ENCODE results near the gene PLEKHO2. TPM values are rescaled to one million over a fixed set of nuclear protein-coding genes. Genes with fewer than 3 reads are reported as not detected.
A peak's percentile ranks its signal among the peaks of the same experiment; 100 is the strongest.

The PLEKHO2 gene
- total and polyA plus RNA-seq, 5 donors from 2014 or later: 15.6 to 33.4 (median 27.9) TPM

- Histone ChIP-seq H3K27me3 (ENCODE audit: control insufficient read depth, insufficient read depth, low read length) (no peaks in the 10 kb centered on the region), H3K9me3 (ENCODE audit: control insufficient read depth in 2 of 2, low read length in 2 of 2) (no peaks in the 10 kb centered on the region), H3K27ac (ENCODE audit: insufficient read depth, low read length, poor library complexity, severe bottlenecking) (no peak overlapping the region), H3K4me1 (ENCODE audit: control insufficient read depth, insufficient read depth, low read length, poor library complexity, severe bottlenecking) (peaks cover 13% of the 10 kb centered on the region), H3K4me3 (ENCODE audit: low read depth, low read length) (no peak overlapping the region), H3K36me3 (ENCODE audit: control insufficient read depth, insufficient read depth, low read length) (peaks cover 88% of the 10 kb centered on the region)
- H3K36me3 Mint-ChIP-seq: peaks cover 7% of the 10 kb centered on the region
- H3K27ac Mint-ChIP-seq: peak overlapping the region in 1 of 3 donors; percentile 69
- no peak overlapping the region for H3K4me3 Mint-ChIP-seq
- peaks cover under 1 to 35% (median 20%) of the 10 kb centered on the region in 4 donors for H3K4me1 Mint-ChIP-seq
- H3K9me3 Mint-ChIP-seq: no peaks in the 10 kb centered on the region
- DNase-seq (no peak), ATAC-seq (ENCODE audit: low read depth in 2 of 2) (no peak)
- H3K27me3 Mint-ChIP-seq: no peaks in the 10 kb centered on the region
These were observed 19.6 kb downstream of the PLEKHO2 start for GRCh38 chr15:64861331-64861730.

- Histone ChIP-seq H3K36me3 (ENCODE audit: control insufficient read depth, insufficient read depth, low read length) (peaks cover 89% of the 10 kb centered on the region), H3K4me3 (ENCODE audit: low read depth, low read length) (no peak overlapping the region), H3K27me3 (ENCODE audit: control insufficient read depth, insufficient read depth, low read length) (no peaks in the 10 kb centered on the region), H3K9me3 (ENCODE audit: control insufficient read depth in 2 of 2, low read length in 2 of 2) (no peaks in the 10 kb centered on the region), H3K27ac (ENCODE audit: insufficient read depth, low read length, poor library complexity, severe bottlenecking) (no peak overlapping the region), H3K4me1 (ENCODE audit: control insufficient read depth, insufficient read depth, low read length, poor library complexity, severe bottlenecking) (peaks cover 7% of the 10 kb centered on the region)
- Mint-ChIP-seq H3K27me3 (no peaks in the 10 kb centered on the region), H3K9me3 (no peaks in the 10 kb centered on the region), H3K27ac (peak overlapping the region in 2 of 3 donors; percentile 61 to 79), H3K36me3 (peaks cover 12% of the 10 kb centered on the region), H3K4me1 (peaks cover 0 to 31% (median 15%) of the 10 kb centered on the region in 4 donors), H3K4me3 (no peak overlapping the region)
- DNase-seq: no peak
- no peak for ATAC-seq (ENCODE audit: low read depth in 2 of 2)
These were observed 20.2 kb downstream of the PLEKHO2 start for GRCh38 chr15:64861960-64862359.

GRCh38 chr15:64862408-64862807, 20.7 kb downstream of the PLEKHO2 start:
- Mint-ChIP-seq H3K4me3 (no peak overlapping the region), H3K4me1 (peaks cover 0 to 26% (median 11%) of the 10 kb centered on the region in 4 donors), H3K27me3 (no peaks in the 10 kb centered on the region), H3K9me3 (no peaks in the 10 kb centered on the region), H3K36me3 (peaks cover 12% of the 10 kb centered on the region), H3K27ac (peak overlapping the region in 1 of 3 donors; percentile 79)
- Histone ChIP-seq H3K4me1 (ENCODE audit: control insufficient read depth, insufficient read depth, low read length, poor library complexity, severe bottlenecking) (peaks cover 6% of the 10 kb centered on the region), H3K27ac (ENCODE audit: insufficient read depth, low read length, poor library complexity, severe bottlenecking) (no peak overlapping the region), H3K36me3 (ENCODE audit: control insufficient read depth, insufficient read depth, low read length) (peaks cover 84% of the 10 kb centered on the region), H3K4me3 (ENCODE audit: low read depth, low read length) (no peak overlapping the region), H3K9me3 (ENCODE audit: control insufficient read depth in 2 of 2, low read length in 2 of 2) (no peaks in the 10 kb centered on the region), H3K27me3 (ENCODE audit: control insufficient read depth, insufficient read depth, low read length) (no peaks in the 10 kb centered on the region)
- DNase-seq (no peak), ATAC-seq (ENCODE audit: low read depth in 2 of 2) (no peak)

- Histone ChIP-seq H3K36me3 (ENCODE audit: control insufficient read depth, insufficient read depth, low read length) (peaks cover 69% of the 10 kb centered on the region), H3K27me3 (ENCODE audit: control insufficient read depth, insufficient read depth, low read length) (no peaks in the 10 kb centered on the region), H3K9me3 (ENCODE audit: control insufficient read depth in 2 of 2, low read length in 2 of 2) (no peaks in the 10 kb centered on the region), H3K4me3 (ENCODE audit: low read depth, low read length) (no peak overlapping the region), H3K4me1 (ENCODE audit: control insufficient read depth, insufficient read depth, low read length, poor library complexity, severe bottlenecking) (no peaks in the 10 kb centered on the region), H3K27ac (ENCODE audit: insufficient read depth, low read length, poor library complexity, severe bottlenecking) (no peak overlapping the region)
- peaks cover 0 to 12% (median 2%) of the 10 kb centered on the region in 4 donors for H3K4me1 Mint-ChIP-seq
- H3K36me3 Mint-ChIP-seq: peaks cover 12% of the 10 kb centered on the region
- H3K4me3 Mint-ChIP-seq: no peak overlapping the region
- no peak for ATAC-seq (ENCODE audit: low read depth in 2 of 2)
- DNase-seq: no peak
- no peaks in the 10 kb centered on the region for H3K9me3 Mint-ChIP-seq
- no peaks in the 10 kb centered on the region for H3K27me3 Mint-ChIP-seq
- H3K27ac Mint-ChIP-seq: no peak overlapping the region
These were observed 22.4 kb downstream of the PLEKHO2 start for GRCh38 chr15:64864068-64864467.

- no peak overlapping the region for H3K4me3 ChIP-seq (ENCODE audit: low read depth, low read length)
- peaks cover 20% of the 10 kb centered on the region for H3K36me3 Mint-ChIP-seq
- peaks cover 57% of the 10 kb centered on the region for H3K36me3 ChIP-seq (ENCODE audit: control insufficient read depth, insufficient read depth, low read length)
- no peak overlapping the region for H3K27ac ChIP-seq (ENCODE audit: insufficient read depth, low read length, poor library complexity, severe bottlenecking)
- no peaks in the 10 kb centered on the region for H3K9me3 ChIP-seq (ENCODE audit: control insufficient read depth in 2 of 2, low read length in 2 of 2)
- H3K27ac Mint-ChIP-seq: no peak overlapping the region
- H3K9me3 Mint-ChIP-seq: no peaks in the 10 kb centered on the region
- no peak overlapping the region for H3K4me3 Mint-ChIP-seq
- no peaks in the 10 kb centered on the region for H3K4me1 ChIP-seq (ENCODE audit: control insufficient read depth, insufficient read depth, low read length, poor library complexity, severe bottlenecking)
- H3K27me3 Mint-ChIP-seq: no peaks in the 10 kb centered on the region
- DNase-seq (no peak), ATAC-seq (ENCODE audit: low read depth in 2 of 2) (no peak)
- no peaks in the 10 kb centered on the region for H3K27me3 ChIP-seq (ENCODE audit: control insufficient read depth, insufficient read depth, low read length)
- H3K4me1 Mint-ChIP-seq: peaks cover 0 to 15% (median 7%) of the 10 kb centered on the region in 4 donors
These were observed 23.6 kb downstream of the PLEKHO2 start for GRCh38 chr15:64865126-64865997.

GRCh38 chr15:64865998-64866520, 24.3 kb downstream of the PLEKHO2 start:
- Histone ChIP-seq H3K36me3 (ENCODE audit: control insufficient read depth, insufficient read depth, low read length) (peaks cover 50% of the 10 kb centered on the region), H3K9me3 (ENCODE audit: control insufficient read depth in 2 of 2, low read length in 2 of 2) (no peaks in the 10 kb centered on the region)

GRCh38 chr15:64869501-64869900, 27.8 kb downstream of the PLEKHO2 start:
- Mint-ChIP-seq H3K4me1 (peaks cover 0 to 14% (median 8%) of the 10 kb centered on the region in 4 donors), H3K9me3 (no peaks in the 10 kb centered on the region), H3K27me3 (no peaks in the 10 kb centered on the region), H3K4me3 (no peak overlapping the region), H3K27ac (peak overlapping the region in 2 of 3 donors; percentile 23 to 48), H3K36me3 (peaks cover 16% of the 10 kb centered on the region)
- Histone ChIP-seq H3K36me3 (ENCODE audit: control insufficient read depth, insufficient read depth, low read length) (peaks cover 24% of the 10 kb centered on the region), H3K4me3 (ENCODE audit: low read depth, low read length) (no peak overlapping the region), H3K4me1 (ENCODE audit: control insufficient read depth, insufficient read depth, low read length, poor library complexity, severe bottlenecking) (peaks cover 6% of the 10 kb centered on the region), H3K27ac (ENCODE audit: insufficient read depth, low read length, poor library complexity, severe bottlenecking) (no peak overlapping the region), H3K9me3 (ENCODE audit: control insufficient read depth in 2 of 2, low read length in 2 of 2) (no peaks in the 10 kb centered on the region), H3K27me3 (ENCODE audit: control insufficient read depth, insufficient read depth, low read length) (no peaks in the 10 kb centered on the region)
- no peak for ATAC-seq (ENCODE audit: low read depth in 2 of 2)
- no peak for DNase-seq

More at GRCh38 chr15:64865998-64866520, 24.3 kb downstream of the PLEKHO2 start:
- ATAC-seq (ENCODE audit: low read depth in 2 of 2): no peak
- H3K4me1 ChIP-seq (ENCODE audit: control insufficient read depth, insufficient read depth, low read length, poor library complexity, severe bottlenecking): no peaks in the 10 kb centered on the region
- peak overlapping the region in 1 of 3 donors; percentile 71 for H3K27ac Mint-ChIP-seq
- H3K4me3 ChIP-seq (ENCODE audit: low read depth, low read length): no peak overlapping the region
- no peak overlapping the region for H3K4me3 Mint-ChIP-seq
- H3K27me3 Mint-ChIP-seq: no peaks in the 10 kb centered on the region
- no peaks in the 10 kb centered on the region for H3K27me3 ChIP-seq (ENCODE audit: control insufficient read depth, insufficient read depth, low read length)
- DNase-seq: no peak
- peaks cover 0 to 17% (median 6%) of the 10 kb centered on the region in 4 donors for H3K4me1 Mint-ChIP-seq
- H3K27ac ChIP-seq (ENCODE audit: insufficient read depth, low read length, poor library complexity, severe bottlenecking): no peak overlapping the region
- peaks cover 20% of the 10 kb centered on the region for H3K36me3 Mint-ChIP-seq
- H3K9me3 Mint-ChIP-seq: no peaks in the 10 kb centered on the region
